NB4 (cell line): Measurements from ENCODE around the gene SLC30A1.
A peak's percentile ranks its signal among the peaks of the same experiment; 100 is the strongest.

Source experiments
- DNase-seq: peaks from one replicate; pipeline ENCODE4 v3.0.0; 2010; ENCODE audit warnings: low read depth
- H3K4me3 ChIP-seq: one replicate; pipeline ENCODE4 v1.5.1; 2011; ENCODE audit warnings: mild to moderate bottlenecking, low read depth, low read length, moderate library complexity
- CTCF ChIP-seq: IDR thresholded peaks from one replicate; pipeline ENCODE4 v1.5.1; 2012; ENCODE audit warnings: low read depth, low read length
- MAX ChIP-seq: IDR thresholded peaks from 2 replicates; pipeline ENCODE4 v1.6.1; 2011; ENCODE audit warnings: low read depth, low read length
- MYC ChIP-seq: IDR thresholded peaks from 2 replicates; pipeline ENCODE4 v1.6.1; 2011; ENCODE audit warnings: low read depth, low read length
- POLR2A ChIP-seq: IDR thresholded peaks from 2 replicates; pipeline ENCODE4 v1.6.1; 2011; ENCODE audit warnings: mild to moderate bottlenecking; ENCODE audit not compliant: insufficient read length; ENCODE audit errors: extremely low read depth

SLC30A1 gene

GRCh38 chr1:211531194-211532087 lies 47.5 kb downstream of the SLC30A1 start:
- no peak for DNase-seq
- no peak overlapping the region for H3K4me3 ChIP-seq
- TF ChIP-seq MYC (no peak), CTCF (no peak), MAX (no peak), POLR2A (no peak)

- DNase-seq, result no peak
- H3K4me3 ChIP-seq, result no peak overlapping the region
- TF ChIP-seq MYC (no peak), MAX (no peak), CTCF (no peak), POLR2A (no peak)
Measured at GRCh38 chr1:211530102-211530501, 48.9 kb downstream of the SLC30A1 start.

GRCh38 chr1:211529453-211529852 lies 49.5 kb downstream of the SLC30A1 start:
- no peak overlapping the region for H3K4me3 ChIP-seq
- no peak for TF ChIP-seq POLR2A
- no peak for TF ChIP-seq MYC
- TF ChIP-seq CTCF, result no peak
- no peak for TF ChIP-seq MAX
- peak; percentile 32 for DNase-seq

- DNase-seq, result no peak
- no peak for TF ChIP-seq POLR2A
- no peak for TF ChIP-seq MYC
- TF ChIP-seq CTCF, result no peak
- no peak for TF ChIP-seq MAX
Measured at GRCh38 chr1:211529011-211529410, 50.0 kb downstream of the SLC30A1 start.

GRCh38 chr1:211527888-211528287 lies 51.1 kb downstream of the SLC30A1 start:
- TF ChIP-seq MAX, result no peak
- no peak for TF ChIP-seq MYC
- no peak for TF ChIP-seq CTCF
- TF ChIP-seq POLR2A, result no peak
- no peak for DNase-seq
- no peak overlapping the region for H3K4me3 ChIP-seq

More at GRCh38 chr1:211529011-211529410, 50.0 kb downstream of the SLC30A1 start:
- H3K4me3 ChIP-seq, result no peak overlapping the region
